HEK293 (cell line): ENCODE results near the gene MAP6.

Experiments
- CTCF ChIP-seq: fragments of 450-650 bp; formaldehyde crosslinking; IDR thresholded peaks from 2 replicates; pipeline ENCODE4 v1.5.1; 2016; ENCODE audit warnings: missing biosample characterization, missing genetic modification characterization
- GLI4 ChIP-seq: fragments of 450-650 bp; formaldehyde crosslinking; IDR thresholded peaks from 2 replicates; pipeline ENCODE4 v1.5.1; 2016; ENCODE audit warnings: missing biosample characterization, missing genetic modification characterization
- INSM2 ChIP-seq: fragments of 450-650 bp; formaldehyde crosslinking; IDR thresholded peaks from 2 replicates; pipeline ENCODE4 v1.5.1; 2016; ENCODE audit warnings: missing biosample characterization, missing genetic modification characterization
- ZNF121 ChIP-seq: fragments of 450-650 bp; formaldehyde crosslinking; IDR thresholded peaks from 2 replicates; pipeline ENCODE4 v1.5.1; 2016; ENCODE audit warnings: missing biosample characterization, missing genetic modification characterization
- ZNF274 ChIP-seq, 2 experiments: fragments of 200-500 bp in 1 of 2; fragments of 450-650 bp in 1 of 2; sonication (Bioruptor generic) in 1 of 2; formaldehyde crosslinking in 1 of 2; IDR thresholded peaks; 2 replicates each; pipeline versions ENCODE4 v1.5.1 to v1.6.1; 2014 to 2016; ENCODE audit warnings: borderline replicate concordance in 1 of 2, inconsistent platforms in 1 of 2, low read length in 1 of 2, missing biosample characterization in 1 of 2, missing genetic modification characterization in 1 of 2
- ZNF311 ChIP-seq: fragments of 450-650 bp; formaldehyde crosslinking; IDR thresholded peaks from 2 replicates; pipeline ENCODE4 v1.5.1; 2017; ENCODE audit warnings: missing biosample characterization, missing genetic modification characterization, borderline replicate concordance
- ZNF335 ChIP-seq: fragments of 450-650 bp; formaldehyde crosslinking; conservative IDR thresholded peaks from 2 replicates; pipeline ENCODE4 v1.5.1; 2016; ENCODE audit warnings: missing biosample characterization, missing genetic modification characterization
- ZNF362 ChIP-seq: fragments of 450-650 bp; formaldehyde crosslinking; IDR thresholded peaks from 2 replicates; pipeline ENCODE4 v1.5.1; 2016; ENCODE audit warnings: missing biosample characterization, missing genetic modification characterization
- ZNF37A ChIP-seq: fragments of 450-650 bp; IDR thresholded peaks from 2 replicates; pipeline ENCODE4 v1.5.1; 2018; ENCODE audit warnings: missing biosample characterization, missing genetic modification characterization
- ZNF48 ChIP-seq: fragments of 450-650 bp; formaldehyde crosslinking; IDR thresholded peaks from 2 replicates; pipeline ENCODE4 v1.5.1; 2016; ENCODE audit warnings: missing biosample characterization, missing genetic modification characterization
- ZNF623 ChIP-seq: fragments of 450-650 bp; formaldehyde crosslinking; IDR thresholded peaks from 2 replicates; pipeline ENCODE4 v1.5.1; 2016; ENCODE audit warnings: missing biosample characterization, missing genetic modification characterization
- ZNF629 ChIP-seq: fragments of 450-650 bp; formaldehyde crosslinking; IDR thresholded peaks from 2 replicates; pipeline ENCODE4 v1.5.1; 2017; ENCODE audit warnings: missing biosample characterization, missing genetic modification characterization
- ZNF658 ChIP-seq: fragments of 450-650 bp; formaldehyde crosslinking; IDR thresholded peaks from 2 replicates; pipeline ENCODE4; 2016; ENCODE audit warnings: missing biosample characterization, missing genetic modification characterization
- ZSCAN18 ChIP-seq: fragments of 450-650 bp; formaldehyde crosslinking; IDR thresholded peaks from 2 replicates; pipeline ENCODE4 v1.5.1; 2016; ENCODE audit warnings: missing biosample characterization, missing genetic modification characterization

GRCh38 chr11:75633409-75634066 lies 35.3 kb downstream of the MAP6 start:
- no peak for TF ChIP-seq CTCF
- no peak for TF ChIP-seq ZNF362 (tag by site-specific recombination)
- no peak for TF ChIP-seq ZNF37A (tag by site-specific recombination)
- TF ChIP-seq INSM2, result no peak
- no peak for TF ChIP-seq ZNF335 (tag by site-specific recombination)
- TF ChIP-seq GLI4 (tag by site-specific recombination), result no peak
- TF ChIP-seq ZNF658, result no peak
- no peak for TF ChIP-seq ZSCAN18 (tag by site-specific recombination)
- TF ChIP-seq ZNF623, result no peak
- TF ChIP-seq ZNF311 (tag by site-specific recombination), result no peak
- no peak for TF ChIP-seq ZNF274 (IDR thresholded peaks at IDR 0.05; ENCODE audit: low read length)
- no peak for TF ChIP-seq ZNF274 (tag by site-specific recombination; IDR thresholded peaks at IDR 0.05; ENCODE audit: borderline replicate concordance)
- no peak for TF ChIP-seq ZNF48 (tag by site-specific recombination)
- TF ChIP-seq ZNF629 (tag by site-specific recombination), result no peak
- TF ChIP-seq ZNF121 (tag by site-specific recombination), result no peak
